DMS53 treated with DMSO at 0.1 percent for 48 hours (cell line): Measurements from ENCODE around the gene TEX36.
"Not testable (repeated sequence)": the region's sequence is repeated elsewhere in the genome, so short reads cannot be mapped to it uniquely, and the experiment has no call there.

ENCODE experiments used
- DNase-seq: peaks from one replicate; lab custom pipeline; 2025; ENCODE audit not compliant: unreplicated experiment; lab: John Stamatoyannopoulos, UW

The TEX36 gene, protein sequence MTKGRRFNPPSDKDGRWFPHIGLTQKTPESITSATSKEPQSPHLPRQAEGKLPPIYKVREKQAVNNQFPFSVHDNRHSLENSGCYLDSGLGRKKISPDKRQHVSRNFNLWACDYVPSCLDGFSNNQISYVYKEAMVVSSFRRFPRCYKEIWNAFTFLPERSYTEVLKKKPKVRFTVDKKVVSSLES

DNA sequence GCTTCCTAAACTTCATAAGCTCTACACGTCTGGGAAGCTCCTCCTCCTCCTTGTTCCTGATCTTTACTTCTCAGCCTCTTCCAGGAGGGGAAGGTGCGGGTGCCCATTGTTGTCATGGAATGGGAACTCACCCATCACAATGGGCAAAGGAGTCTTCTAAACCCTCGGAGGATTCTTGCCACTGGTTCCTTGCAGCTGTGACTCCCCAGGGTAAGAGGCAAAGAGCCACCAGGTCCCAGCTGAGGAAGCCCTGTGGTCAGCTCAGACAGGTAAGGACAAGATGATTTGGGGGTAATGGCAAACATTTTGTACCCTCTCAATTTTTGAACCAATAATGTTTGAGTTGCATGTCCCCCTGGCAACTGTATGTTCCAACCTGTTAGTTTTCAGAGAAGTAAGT is at the start of gene TEX36:
TEX36 (minus strand) TSS at position 101 of the 400 bp plus-strand sequence. CDS start 174 bp downstream, outside the sequence.
- no peak for DNase-seq

GRCh38 chr10:125727436-125727835 is 44.5 kb upstream of the TEX36 start:
- no peak for DNase-seq

DNA sequence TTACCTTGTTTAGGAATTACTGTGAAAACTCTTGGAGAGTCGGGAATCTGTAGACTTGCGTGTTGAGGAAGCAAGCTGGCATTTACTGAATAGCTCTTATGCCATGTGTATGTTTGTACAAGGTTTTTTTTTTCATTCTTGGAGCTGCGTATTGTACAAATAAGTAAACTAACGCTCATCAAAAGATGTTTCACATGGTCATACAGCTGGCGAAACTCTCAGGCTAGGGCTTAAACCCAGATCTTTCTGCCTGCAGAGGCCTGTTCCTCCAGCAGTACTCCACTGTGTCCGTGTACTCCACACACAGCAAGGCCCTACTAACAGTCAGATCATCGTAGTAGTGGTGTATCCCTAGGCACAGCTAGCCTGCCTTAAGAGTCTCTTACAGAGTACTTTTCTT is 44.0 kb upstream of the TEX36 start:
- peak; percentile 82 for DNase-seq

GRCh38 chr10:125722811-125723210 is 39.8 kb upstream of the TEX36 start:
- DNase-seq = no peak

DNA sequence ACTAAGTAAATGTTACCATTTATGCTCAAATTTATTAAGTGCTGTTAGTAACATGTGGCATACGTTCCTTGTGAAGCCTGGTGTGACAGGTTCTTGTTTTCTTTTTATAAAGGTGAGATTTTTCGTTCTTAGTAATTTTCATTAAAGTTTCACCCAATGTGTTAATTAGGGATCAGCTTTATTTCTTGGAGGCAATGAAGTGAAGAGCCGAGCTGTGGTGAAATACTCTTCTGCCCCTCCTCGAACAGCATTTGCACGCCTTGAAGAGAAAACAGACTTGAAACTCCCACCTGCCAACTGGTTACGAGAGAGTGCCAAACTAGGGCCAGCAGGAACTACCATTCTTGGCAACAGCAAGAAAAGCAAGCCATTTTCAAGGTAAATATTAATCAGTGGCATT is 38.1 kb upstream of the TEX36 start:
- no peak for DNase-seq

DNA sequence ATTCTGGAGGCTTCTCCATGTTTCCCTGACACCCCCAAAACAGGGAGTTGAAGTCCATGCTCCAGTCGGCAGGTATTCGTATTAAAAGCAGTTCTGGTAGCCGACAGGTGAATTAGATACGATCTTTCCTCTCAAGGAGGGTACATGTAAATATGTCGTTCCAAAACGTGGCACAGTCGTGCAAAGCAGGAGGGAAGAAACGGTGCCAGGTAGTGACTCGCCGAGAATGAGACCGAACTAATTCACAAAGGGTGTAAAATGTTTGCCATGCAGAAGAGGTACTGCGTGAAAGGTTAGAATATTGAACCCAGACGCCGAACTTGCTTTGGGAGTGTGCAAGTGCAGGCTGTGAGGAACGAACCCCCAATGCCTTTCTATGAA is 37.0 kb upstream of the TEX36 start:
- no peak for DNase-seq

- peak; percentile 99 for DNase-seq
These were observed 36.4 kb upstream of the TEX36 start, which contains the start of gene EDRF1 for GRCh38 chr10:125719173-125720001. Gene EDRF1, plus strand, starts transcription at chr10:125719709. Its CDS starts 99 bp downstream, at chr10:125719808.

- not testable (repeated sequence) for DNase-seq
These were observed 31.8 kb upstream of the TEX36 start for GRCh38 chr10:125714728-125715127.

DNA sequence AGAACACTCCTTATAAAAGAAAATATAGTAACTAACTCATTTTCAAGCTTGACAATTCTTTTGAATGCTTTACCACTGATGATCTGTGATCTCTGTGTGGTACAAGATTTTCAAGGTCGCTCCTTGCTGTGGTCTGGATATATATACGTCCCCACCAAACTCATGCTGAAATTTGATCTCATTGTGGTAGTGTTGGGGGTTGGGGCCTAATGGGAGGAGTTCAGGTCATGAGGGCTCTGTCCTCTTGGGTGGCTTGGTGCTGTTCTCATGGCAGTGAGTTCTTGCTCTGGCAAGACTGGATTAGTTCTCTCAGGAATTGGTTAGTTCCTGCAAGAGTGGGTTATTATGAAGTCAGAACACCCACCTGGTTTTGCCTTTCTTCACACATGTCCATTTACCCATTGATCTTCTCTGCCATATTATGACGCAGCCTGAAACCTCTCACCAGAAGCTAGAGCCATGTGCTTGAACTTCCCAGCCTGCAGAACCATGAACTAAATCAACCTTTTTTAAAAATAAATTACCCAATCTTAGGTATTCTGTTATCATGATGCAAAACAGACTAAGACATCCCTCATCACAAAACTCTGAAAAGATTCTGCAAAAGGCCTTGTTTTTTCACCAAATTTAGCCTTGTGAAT is 28.3 kb upstream of the TEX36 start:
- no peak for DNase-seq

- no peak for DNase-seq
These were observed 26.9 kb upstream of the TEX36 start for GRCh38 chr10:125709553-125710474.

- no peak for DNase-seq
These were observed 26.1 kb upstream of the TEX36 start for GRCh38 chr10:125708971-125709503.

GRCh38 chr10:125707541-125708468 is 24.8 kb upstream of the TEX36 start:
- peak; percentile 68 for DNase-seq

DNA sequence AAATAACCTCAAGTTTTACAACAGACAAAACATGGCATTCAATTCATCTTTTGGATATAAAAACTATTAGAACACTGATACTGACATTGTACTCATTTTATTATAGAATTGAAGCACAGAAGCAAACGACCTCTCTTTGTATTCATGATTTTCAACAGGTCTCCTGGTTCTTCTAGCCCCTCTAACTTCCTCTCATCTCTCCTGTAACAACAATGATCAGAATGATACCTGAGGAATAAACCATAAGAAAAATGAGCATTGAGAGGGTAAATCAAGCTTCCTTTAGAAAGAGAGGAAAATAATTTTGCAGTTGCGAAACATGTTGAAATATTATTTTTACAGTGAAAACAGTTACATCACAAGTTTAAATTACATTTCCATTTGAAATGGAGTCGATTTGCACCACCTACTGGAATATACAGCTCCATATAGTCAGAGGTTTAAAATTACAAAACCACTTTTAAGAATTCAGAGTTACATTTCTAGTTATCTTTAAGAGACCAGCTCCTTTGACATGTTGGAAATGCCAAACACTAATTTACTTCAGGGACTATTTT is 17.5 kb upstream of the TEX36 start:
- no peak for DNase-seq

- no peak for DNase-seq
These were observed 16.7 kb upstream of the TEX36 start for GRCh38 chr10:125699562-125700143.

GRCh38 chr10:125698481-125698998 is 15.6 kb upstream of the TEX36 start:
- DNase-seq = no peak

DNA sequence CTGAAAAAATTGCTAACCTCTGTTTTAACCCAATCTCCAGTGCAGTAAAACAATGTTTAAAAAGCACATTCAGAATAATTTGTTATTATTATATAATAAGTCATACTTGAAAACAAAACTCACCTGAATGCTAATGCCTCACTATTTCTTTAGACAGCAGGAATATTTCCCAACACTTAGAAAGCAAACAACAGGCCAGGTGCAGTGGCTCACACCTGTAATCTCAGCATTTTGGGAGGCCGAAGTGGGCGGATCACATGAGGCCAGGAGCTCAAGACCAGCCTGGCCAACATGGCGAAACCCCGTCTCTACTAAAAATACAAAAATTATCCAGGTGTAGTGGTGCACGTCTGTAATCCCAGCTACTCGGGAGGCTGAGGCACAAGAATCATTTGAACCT is 13.9 kb upstream of the TEX36 start:
- not testable (repeated sequence) for DNase-seq

- DNase-seq = no peak
These were observed 11.9 kb upstream of the TEX36 start for GRCh38 chr10:125694883-125695282.

DNA sequence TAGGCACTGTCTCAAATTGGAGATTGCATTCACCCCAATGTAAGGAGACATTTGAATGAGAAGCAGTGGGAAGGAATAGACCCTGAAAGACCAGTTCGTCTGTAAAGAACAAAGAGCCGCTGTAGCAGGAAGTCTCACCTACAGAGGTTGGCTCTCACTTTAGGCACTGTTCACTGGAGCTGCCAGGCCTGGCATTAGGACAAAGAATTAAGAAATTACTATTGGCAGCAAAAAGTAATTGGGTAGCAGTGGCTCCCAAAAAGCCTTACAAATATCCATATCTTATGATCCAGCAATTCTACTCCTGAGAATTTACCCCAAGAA is 10.5 kb upstream of the TEX36 start:
- DNase-seq = no peak
